Measurements from ENCODE around the gene ATP9A.
"Not testable (repeated sequence)": the region's sequence is repeated elsewhere in the genome, so short reads cannot be mapped to it uniquely, and the experiment has no call there.

ATP9A gene

DNA sequence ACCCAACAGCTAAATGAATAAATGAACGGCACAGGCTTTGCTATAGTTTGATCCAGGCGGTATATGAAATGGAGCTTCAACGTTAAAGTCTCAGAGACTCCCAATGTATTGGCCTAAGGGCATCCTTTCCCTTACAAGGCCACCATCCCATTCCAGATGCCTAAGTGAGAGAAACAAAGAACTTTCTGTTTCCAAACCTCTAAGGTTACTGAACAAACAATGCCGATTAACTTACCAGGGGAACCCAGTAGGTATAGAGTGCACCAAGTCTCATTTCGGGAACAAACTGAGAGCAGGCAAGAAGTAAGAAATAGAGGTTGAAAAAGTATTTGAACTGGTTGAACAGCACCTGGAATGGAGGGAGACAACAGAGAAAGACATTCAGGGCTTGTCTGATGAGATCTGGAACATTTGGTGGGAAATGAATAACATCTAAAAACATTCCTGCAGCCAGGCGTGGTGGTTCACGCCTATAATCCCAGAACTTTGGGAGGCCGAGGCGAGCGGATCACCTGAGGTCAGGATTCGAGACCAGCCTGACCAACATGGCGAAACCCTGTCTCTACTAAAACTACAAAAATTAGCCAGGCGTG, 42.5 kb downstream of the ATP9A start:
- no peak for DNase-seq (ENCODE audit: low read depth)

DNA sequence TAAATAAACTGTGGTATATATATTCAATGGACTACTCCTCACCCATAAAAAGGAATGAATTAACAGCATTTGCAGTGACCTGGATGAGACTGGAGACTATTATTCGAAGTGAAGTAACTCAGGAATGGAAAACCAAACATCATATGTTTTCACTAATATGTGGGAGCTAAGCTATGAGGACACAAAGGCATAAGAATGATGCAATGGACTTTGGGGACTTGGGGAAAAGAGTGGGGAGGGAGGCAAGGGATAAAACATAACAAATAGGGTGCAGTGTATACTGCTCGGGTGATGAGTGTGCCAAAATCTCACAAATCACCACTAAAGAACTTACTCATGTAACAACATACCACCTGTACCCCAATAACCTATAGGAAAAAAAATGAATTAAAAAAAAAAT, 45.2 kb downstream of the ATP9A start:
- DNase-seq (ENCODE audit: low read depth) = not testable (repeated sequence)

DNA sequence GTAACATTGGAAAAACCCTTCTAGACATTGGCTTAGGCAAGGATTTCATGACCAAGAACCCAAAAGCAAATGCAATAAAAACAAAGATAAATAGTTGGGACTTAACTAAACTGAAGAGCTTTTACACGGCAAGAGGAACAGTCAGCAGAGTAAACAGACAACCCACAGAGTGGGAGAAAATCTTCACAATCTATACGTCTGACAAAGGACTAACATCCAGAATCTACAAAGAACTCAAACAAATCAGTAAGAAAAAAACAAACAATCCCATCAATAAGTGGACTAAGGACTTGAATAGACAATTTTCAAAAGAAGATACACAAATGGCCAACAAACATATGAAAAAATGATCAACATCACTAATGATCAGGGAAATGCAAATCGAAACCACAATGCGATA, 45.9 kb downstream of the ATP9A start:
- DNase-seq (ENCODE audit: low read depth) = not testable (repeated sequence)

GRCh38 chr20:51720854-51721253, 47.3 kb downstream of the ATP9A start:
- DNase-seq (ENCODE audit: low read depth) = peak; percentile 6

- no peak for DNase-seq (ENCODE audit: low read depth)
Measured at GRCh38 chr20:51720384-51720783, 47.8 kb downstream of the ATP9A start.

DNA sequence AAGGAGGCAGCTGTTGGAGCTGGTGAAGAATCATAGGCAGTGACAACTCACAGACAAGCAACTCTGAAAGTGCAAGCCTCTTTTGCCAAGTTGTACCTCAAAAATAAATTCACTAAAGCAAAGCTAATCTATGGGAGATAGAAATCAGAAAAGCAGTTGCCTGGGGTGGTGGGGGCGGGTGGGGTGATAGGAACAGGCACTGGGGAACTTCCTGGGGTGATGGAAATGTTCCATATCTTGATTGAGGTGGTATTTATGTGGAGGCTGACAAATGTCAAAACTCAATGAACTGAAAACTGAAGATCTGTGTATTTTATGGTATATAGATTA, 52.4 kb downstream of the ATP9A start:
- DNase-seq (ENCODE audit: low read depth) = no peak

- no peak for DNase-seq (ENCODE audit: low read depth)
Measured at GRCh38 chr20:51715163-51715855, 52.9 kb downstream of the ATP9A start.

DNA sequence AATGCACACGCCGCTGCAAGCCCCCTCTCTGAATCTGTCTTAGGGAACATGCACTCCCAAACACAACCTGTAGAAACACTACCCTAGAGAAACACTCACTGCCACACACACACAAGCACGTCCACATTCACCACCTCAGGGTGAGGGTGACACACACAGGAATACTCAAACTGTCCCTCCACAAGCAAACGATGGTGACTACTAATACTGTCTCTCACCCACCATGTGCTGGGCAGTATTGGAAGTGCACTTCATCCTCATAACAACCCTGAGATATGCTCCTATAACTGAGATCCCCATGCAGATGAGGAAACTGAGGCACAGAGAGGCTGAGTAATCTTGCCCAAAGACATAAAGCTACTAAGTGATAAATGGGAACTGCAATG, 55.0 kb downstream of the ATP9A start:
- no peak for DNase-seq (ENCODE audit: low read depth)

- DNase-seq (ENCODE audit: low read depth) = no peak
Measured at GRCh38 chr20:51712501-51713212, 55.5 kb downstream of the ATP9A start.

DNA sequence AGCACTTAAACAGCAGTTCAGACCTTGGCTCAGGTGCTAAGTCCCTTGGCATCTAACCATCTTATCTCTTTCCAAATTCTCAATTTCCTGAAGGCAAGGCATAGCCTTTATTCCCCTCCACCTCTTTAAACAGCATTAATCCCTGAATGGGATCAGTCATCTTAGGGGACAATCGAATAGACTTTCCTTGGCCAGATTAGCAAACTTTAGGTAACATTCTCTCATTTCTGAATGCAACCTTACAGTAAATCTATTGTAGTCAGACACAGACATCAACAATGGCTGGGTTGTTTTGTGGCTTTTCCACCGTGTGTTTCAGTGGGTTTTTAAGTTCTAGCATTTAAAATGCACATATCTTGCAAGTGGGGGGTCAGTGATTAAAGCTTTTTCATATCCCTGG, 56.8 kb downstream of the ATP9A start:
- no peak for DNase-seq (ENCODE audit: low read depth)

GRCh38 chr20:51710361-51710894, 57.8 kb downstream of the ATP9A start:
- DNase-seq (ENCODE audit: low read depth) = no peak

GRCh38 chr20:51705400-51705799, 62.8 kb downstream of the ATP9A start:
- no peak for DNase-seq (ENCODE audit: low read depth)

GRCh38 chr20:51703400-51704287, 64.5 kb downstream of the ATP9A start:
- no peak for DNase-seq (ENCODE audit: low read depth)

- no peak for DNase-seq (ENCODE audit: low read depth)
Measured at GRCh38 chr20:51702556-51702955, 65.6 kb downstream of the ATP9A start.

DNA sequence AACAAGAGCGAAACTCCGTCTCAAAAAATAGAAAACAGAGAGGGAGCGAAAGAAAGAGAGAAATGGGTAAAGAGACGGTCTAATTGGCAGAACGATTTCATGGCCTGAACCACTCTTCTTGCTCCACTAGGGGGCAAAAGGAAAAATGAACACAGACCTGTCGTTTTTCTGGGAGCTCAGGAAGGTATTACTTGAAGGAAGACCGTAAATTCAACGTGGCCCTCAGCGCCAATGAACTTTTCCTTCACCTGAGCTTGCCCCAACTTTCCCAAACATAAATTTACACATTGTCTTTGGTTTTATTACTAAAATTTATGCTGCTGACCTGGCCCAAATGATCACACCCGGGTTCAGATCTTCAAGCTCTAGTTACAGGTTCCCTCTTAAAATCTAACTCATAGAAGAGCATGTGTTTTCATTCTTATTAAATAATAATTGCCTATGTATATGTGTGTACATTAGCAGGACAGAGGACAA, 67.3 kb downstream of the ATP9A start:
- DNase-seq (ENCODE audit: low read depth) = no peak

DNA sequence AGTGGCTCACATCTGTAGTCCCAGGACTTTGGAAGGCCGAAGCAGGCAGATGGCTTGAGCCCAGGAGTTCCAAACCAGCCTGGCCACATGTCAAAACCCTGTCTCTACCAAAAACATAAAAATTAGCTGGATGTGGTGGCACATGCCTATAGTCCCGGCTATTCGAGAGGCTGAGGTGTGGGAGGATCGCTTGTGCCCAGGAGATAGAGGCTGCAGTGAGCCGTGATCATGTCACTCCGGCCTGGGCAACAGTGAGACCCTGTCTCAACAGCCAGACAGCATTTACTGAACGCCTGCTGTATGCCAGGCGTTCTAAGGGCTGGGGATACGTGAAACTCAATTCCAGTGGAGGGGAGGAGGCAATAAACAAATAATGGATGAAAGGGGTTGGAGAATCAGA, 69.9 kb downstream of the ATP9A start:
- no peak for DNase-seq (ENCODE audit: low read depth)

DNA sequence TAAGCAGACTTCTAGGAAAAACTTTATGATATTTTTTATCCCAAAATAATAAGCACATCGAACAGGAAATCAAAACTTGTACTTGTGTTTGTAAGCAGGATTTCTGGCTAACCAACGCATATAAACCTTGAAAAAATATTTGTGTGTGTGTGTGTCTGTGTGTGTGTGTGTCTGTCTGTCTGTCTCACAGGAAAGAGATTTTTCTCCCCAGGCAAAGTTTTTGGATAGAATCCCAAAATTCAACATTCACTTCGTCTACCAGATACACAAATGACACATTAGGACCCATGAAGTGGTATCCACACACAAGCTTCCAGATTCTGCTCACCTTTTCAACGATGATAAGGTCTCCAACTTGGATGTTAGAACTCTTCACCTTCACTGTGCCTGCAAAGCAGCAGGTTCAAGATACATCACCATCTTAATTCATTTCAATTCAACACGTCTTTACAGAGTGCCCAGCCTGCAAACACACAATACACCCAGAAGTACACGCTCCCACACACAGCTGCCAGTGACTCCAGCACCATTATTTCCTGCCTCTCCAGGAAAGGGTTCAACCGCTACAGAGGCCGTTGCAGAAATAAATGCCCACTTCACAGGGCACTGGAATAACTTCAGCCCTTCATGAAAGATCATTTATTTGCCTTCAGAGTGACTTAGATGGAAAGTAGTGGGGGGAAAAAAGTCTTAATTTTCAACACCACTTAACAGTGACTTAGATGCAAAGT, 70.9 kb downstream of the ATP9A start:
- no peak for DNase-seq (ENCODE audit: low read depth)

DNA sequence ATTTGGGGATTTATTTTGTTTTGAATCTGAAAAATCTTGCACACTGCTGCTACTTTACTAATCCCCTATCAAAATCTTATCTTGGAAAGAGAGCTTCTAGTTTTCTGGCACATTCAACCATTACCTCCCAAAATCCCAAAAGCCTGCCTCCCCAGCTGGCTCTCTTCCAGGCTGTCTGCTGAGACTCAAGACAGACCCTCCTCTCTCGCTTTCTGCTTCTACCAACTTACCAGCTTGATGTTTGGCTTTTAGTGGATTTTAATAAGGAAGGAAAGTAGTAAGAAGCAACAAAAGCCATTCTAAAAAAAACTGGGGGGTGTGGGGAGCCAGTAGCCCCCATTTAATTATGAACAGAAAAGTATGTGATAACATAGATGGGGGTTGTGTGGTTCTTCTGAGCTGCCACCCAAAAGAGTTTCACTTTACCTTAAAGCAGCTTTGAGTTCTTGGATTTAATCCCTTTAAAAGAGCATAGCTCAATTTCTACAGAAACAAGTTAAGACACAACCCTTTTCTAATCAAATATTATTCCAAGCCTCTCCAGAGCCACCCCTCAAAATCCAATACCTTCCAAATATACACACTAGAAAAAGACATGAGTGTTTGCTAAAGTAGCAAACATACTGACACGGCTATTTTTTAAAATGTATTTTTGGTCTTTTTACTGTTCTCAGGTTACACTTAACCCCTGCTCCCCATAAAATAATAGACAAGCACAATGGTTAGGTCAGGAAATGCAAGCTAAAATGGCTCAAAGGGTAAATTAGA, 71.7 kb downstream of the ATP9A start:
- no peak for DNase-seq (ENCODE audit: low read depth)

DNA sequence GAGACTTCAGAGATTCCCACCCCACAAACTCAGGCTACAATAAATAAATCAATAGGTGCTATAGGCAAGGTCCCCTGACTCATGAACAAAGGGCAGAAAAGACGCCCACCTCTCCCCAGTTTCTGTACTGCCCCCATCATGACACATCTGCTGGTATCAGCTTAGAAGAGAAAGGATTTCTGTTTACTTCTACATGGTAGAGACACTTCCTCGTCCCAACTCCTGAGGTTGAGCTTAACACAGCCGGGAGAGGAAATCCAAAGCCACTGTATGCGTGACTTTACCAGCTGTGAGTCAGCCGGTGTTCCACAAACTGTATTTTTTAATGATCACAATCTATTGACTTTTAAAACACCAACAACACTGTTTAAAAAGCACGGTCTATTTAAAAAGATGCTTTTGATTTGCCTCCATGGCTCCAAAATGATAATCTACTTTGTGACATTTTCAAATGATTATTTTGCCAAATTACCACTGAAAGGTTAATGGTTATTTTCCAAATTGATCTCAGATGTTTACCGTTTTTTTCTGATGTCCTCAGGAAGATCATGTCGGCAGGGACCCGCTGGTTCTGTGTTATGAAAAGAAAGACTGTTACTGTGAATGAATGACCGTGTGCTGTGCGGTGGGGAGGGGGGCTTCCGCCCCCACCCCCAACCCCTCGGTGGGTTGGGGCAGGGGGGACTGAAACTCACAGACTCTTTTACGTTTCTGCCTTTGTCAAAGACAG, 72.5 kb downstream of the ATP9A start:
- no peak for DNase-seq (ENCODE audit: low read depth)

- DNase-seq (ENCODE audit: low read depth) = no peak
Measured at GRCh38 chr20:51692806-51693400, 75.3 kb downstream of the ATP9A start.

Measured in activated T-cell treated with anti-CD3 and anti-CD28 coated beads for 48 hours (primary cell).